ENCODE measurements around the gene IGF2R. TPM values are rescaled to one million over a fixed set of nuclear protein-coding genes. Genes with fewer than 3 reads are reported as not detected.

Gene IGF2R
- total and polyA plus RNA-seq, 2 experiments from 2014 or later, result 61.2 to 132 TPM

Other genes starting within 250 kb of the IGF2R start
- gene WTAP, start 241.6 kb upstream of the IGF2R start, total RNA-seq, result 94.8 and 101 TPM in 2 replicates
- gene WTAP, start 241.6 kb upstream of the IGF2R start, polyA plus RNA-seq, result 84.6 and 88.1 TPM in 2 replicates
- gene ACAT2, start 207.0 kb upstream of the IGF2R start, total RNA-seq, result 58.0 and 67.0 TPM in 2 replicates
- gene ACAT2, start 207.0 kb upstream of the IGF2R start, polyA plus RNA-seq, result 90.7 and 98.6 TPM in 2 replicates
- gene TCP1, start 179.5 kb upstream of the IGF2R start, total RNA-seq, result 156 and 166 TPM in 2 replicates
- 130 and 133 TPM in 2 replicates for gene TCP1, start 179.5 kb upstream of the IGF2R start, polyA plus RNA-seq
- gene MRPL18, start 178.6 kb upstream of the IGF2R start, total RNA-seq, result 93.5 and 96.4 TPM in 2 replicates
- 84.8 and 90.5 TPM in 2 replicates for gene MRPL18, start 178.6 kb upstream of the IGF2R start, polyA plus RNA-seq
- gene PNLDC1, start 168.8 kb upstream of the IGF2R start, total RNA-seq, result not detected in 2 replicates
- 0.11 TPM in 1 of 2 replicates, not detected in the other for gene PNLDC1, start 168.8 kb upstream of the IGF2R start, polyA plus RNA-seq
- gene MAS1, start 78.1 kb upstream of the IGF2R start, total RNA-seq, result not detected in 2 replicates
- not detected in 2 replicates for gene MAS1, start 78.1 kb upstream of the IGF2R start, polyA plus RNA-seq
- 6.1 and 6.7 TPM in 2 replicates for gene SLC22A1, start 152.7 kb downstream of the IGF2R start, total RNA-seq
- gene SLC22A1, start 152.7 kb downstream of the IGF2R start, polyA plus RNA-seq, result 10.2 and 12.9 TPM in 2 replicates